Activated CD4-positive, alpha-beta T cell treated with anti-CD3 and anti-CD28 coated beads for 48 hours (primary cell): Measurements from ENCODE around the gene AKAP7.
"Not testable (repeated sequence)": the region's sequence is repeated elsewhere in the genome, so short reads cannot be mapped to it uniquely, and the experiment has no call there.

ENCODE experiments used
- DNase-seq: peaks from one replicate; pipeline ENCODE4 v3.0.0-alpha.2; 2020

Gene AKAP7

GRCh38 chr6:131135244-131136020, at the start of gene AKAP7:
Gene AKAP7 (plus strand): TSS chr6:131135467. CDS start chr6:131135764, 297 bp downstream.
- peak; percentile 74 for DNase-seq

GRCh38 chr6:131090339-131090738, 44.9 kb upstream of the AKAP7 start:
- not testable (repeated sequence) for DNase-seq

- not testable (repeated sequence) for DNase-seq
Observed at GRCh38 chr6:131091944-131092343, 43.3 kb upstream of the AKAP7 start.

DNA sequence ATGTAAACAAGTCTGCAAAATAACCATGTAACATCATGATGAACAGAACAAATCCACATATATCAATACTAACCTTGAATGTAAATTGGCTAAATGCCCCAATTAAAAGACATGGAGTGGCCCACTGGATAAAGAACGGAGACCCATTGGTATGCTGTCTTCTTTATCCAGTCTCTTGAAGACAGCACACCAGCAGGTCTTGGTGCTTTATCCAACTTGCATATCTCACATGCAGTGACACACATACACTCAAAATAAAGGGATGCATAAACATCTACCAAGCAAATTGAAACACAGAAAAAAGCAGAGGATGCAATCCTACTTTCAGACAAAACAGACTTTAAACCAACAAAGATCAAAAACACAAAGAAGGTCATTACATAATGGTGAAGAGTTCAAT, 41.9 kb upstream of the AKAP7 start:
- no peak for DNase-seq

- DNase-seq = no peak
Observed at GRCh38 chr6:131096786-131097185, 38.5 kb upstream of the AKAP7 start.

DNA sequence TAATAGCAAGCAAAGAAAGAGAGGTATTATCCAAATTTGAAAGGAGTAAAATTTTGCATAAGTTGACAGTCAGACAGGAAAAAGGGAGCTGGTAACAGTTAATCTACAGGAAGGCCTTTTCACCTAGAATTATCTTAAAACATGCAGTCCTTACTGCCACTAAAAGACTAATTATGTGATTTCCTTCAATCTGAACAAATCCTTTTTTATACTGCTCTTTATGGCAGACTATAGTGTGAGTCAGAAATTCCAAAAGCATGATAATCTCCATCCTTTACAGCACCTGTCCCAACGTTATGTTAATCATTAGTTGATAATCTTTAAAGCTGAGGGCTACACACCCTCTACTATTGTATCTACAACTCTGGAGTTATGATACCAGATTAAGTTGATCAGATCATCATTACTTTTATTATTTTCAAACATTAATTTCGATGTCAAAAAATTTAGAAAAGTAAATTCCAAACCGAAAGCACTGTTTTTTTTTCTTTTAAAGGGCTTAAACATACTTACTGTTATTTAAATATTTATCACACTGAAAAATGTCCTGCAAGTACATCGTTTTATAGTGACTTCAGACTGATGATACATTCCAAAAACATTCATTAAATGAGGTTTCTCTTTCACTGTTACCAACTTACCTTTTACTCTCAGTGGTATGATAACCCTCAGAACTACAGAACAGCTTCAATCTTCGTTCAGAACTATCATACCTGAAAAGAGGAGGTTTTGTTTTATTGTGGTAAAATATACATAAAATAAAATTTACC, 33.2 kb upstream of the AKAP7 start:
- no peak for DNase-seq

DNA sequence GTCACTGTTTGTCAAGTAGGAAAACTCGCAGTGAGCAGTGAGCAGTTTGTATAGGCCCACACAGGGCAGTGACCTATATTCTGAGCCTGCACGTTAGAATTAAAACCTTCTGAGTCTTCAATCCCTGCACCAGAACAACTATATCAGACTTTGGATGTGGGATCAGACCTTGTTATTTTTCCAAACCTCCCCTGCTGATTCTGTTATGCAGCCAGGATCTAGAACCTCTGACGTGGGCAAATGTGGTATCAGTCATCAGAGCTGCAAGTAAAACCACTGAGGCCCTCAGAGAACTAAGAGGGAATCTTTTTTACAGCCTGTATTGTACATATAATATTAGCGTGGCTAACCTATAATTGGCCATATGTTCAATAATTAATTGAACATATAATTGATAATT, 32.0 kb upstream of the AKAP7 start:
- no peak for DNase-seq

- DNase-seq = no peak
Observed at GRCh38 chr6:131103901-131104300, 31.4 kb upstream of the AKAP7 start.

- no peak for DNase-seq
Observed at GRCh38 chr6:131107151-131107550, 28.1 kb upstream of the AKAP7 start.

GRCh38 chr6:131112249-131112648, 23.0 kb upstream of the AKAP7 start:
- no peak for DNase-seq

- DNase-seq = no peak
Observed at GRCh38 chr6:131115651-131116050, 19.6 kb upstream of the AKAP7 start.

DNA sequence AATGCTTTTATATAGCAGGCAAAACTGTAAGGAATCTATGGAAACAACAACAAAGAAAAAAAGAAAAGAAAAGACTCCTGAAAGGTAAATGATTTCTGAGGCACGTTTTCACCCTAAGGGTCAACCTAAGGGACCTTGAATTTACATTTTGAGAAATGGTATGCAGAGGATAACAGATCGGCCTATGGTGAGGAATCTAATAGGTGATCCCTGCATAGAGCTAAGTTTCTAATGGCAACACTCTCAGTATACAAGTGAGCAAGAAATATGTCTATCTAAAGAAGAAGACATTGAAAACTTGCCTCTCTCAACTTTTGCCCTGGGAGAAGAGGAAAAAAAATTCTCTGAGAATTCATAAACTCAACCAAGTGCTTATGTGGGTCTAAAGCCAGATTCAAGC, 18.9 kb upstream of the AKAP7 start:
- DNase-seq = no peak

DNA sequence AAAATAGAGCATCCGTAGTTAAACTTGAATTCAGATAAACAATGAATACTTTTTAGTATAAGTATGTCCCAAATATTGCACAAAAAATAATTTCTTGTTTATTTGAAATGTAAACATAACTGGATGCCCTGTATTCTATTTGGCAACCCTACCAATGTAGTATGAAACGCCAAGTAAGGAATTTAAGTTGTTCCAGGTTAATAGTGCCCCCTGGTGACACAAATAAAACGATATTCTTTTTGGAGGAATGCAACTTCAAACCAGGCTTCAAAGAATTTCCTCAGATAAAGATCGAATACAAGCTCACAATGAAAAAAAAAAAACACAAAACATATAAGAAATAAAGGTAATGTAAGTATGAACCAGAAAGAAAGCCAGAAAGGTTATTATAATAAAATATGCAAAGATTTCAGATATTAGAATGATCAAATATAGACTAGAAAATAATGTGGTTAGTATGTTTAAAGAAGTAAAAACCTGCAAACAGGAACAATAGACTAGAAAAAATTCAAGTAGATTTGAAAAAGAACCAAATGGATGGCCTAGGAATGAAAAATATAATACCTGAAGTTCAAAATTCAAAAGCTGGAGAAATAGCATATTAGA, 18.4 kb upstream of the AKAP7 start:
- DNase-seq = no peak

- DNase-seq = no peak
Observed at GRCh38 chr6:131117878-131118277, 17.4 kb upstream of the AKAP7 start.

- DNase-seq = no peak
Observed at GRCh38 chr6:131122007-131122406, 13.3 kb upstream of the AKAP7 start.

DNA sequence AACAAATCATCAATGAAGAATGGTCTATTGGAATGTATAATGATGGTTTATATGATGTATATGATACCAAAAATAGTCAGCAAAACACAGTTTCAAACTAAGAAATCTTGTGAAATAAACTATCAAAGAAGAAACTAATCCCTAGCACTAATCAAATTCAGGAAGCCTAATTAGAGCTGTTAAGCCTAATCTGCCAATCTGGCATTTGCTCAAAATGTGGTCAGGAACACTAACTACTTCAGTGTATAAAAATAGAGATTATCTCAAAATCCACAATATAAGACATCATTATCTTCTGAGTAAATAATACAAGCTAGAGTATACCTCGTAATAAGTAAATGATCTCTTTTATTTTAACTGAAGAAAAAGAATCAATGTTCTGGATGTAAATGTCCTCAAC, 12.8 kb upstream of the AKAP7 start:
- DNase-seq = no peak

DNA sequence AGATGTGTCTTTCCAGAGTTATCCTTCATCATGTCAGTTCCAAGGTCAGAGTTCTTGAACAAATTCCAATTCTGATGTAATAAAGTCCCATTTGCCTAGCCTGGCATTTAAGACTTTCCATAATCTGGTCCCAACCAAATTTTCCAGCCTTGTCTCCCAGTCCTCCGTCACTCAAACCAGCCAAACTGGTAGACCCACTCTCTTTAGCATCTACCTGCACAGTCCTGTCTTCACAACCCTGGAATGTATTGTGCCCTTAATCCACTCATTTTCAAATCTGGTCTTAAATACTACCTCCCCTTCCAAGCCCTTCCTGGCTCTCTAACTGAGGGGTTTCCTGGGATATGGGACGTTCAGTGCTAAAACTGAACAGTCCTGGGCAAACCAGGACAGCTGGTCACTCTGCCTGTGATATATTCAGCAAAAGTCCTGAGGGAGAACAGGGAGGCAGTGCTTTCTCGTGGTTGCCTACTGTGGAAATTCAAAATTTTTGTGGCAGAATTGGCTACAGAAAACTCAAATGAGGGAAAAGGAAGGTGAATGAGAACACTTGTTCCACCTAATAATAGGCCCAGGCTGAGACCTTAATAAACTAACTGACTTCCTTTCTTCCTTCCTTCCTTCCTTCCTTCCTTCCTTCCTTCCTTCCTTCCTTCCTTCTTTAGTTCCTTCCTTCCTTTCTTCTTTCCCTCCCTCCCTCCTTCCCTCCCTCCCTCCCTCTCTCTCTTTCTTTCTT, 10.8 kb upstream of the AKAP7 start:
- DNase-seq = no peak

DNA sequence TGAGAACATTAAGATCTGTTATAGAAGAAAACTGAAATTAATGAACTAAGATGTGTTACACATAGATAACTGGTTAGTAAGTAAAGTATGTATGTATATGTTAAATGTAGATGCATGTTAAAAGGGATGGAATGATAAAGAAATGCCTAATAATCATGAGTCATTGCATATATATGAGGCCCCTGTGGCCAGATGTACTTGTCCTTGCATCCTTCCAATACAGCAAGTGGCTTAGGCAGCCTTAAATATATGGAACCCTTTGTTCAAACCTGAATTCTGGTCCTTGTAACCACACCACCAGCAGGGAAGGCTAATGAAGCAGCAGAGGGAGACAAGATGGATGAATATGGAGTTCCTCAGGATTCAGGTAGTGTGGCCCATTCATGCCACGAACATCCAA, 9.8 kb upstream of the AKAP7 start:
- DNase-seq = no peak

DNA sequence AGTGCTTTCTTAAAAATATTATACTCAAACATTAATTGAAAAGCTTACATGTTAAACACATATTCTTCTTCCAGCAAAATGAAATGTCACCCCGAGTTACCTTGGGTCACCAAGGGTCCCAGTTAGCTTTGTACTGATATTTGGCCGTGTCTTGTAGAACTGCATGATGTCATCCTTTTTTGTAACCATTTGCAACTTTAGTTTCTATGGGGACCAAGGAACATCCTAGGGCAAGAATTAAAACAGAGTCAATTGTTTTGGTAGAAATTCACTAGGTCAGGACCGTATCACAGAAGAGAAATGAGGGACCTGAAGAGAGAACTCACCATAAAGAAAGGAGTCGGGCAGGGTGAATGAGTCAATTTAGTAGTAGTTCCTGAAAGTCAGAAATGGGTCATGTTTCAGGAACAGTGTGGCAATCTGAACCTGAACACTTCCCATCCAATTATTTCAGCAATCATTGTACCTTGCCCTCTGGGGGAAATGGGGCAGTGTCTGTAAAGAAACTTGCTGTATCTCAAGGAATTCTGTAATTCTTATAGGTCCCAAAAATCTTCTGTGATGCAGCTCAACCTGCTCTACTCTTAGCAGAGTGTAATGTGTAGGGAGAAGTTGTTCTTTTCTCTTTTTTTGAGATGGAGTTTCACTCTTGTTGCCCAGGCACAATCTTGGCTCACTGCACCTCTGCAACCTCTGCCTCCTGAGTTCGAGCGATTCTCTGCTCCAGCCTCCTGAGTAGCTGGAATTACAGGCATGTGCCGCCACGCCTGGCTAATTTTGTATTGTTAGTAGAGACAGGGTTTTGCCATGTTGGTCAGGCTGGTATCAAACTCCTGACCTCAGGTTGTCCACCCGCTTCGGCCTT, 5.3 kb upstream of the AKAP7 start:
- DNase-seq = no peak

- no peak for DNase-seq
Observed at GRCh38 chr6:131130554-131130940, 4.7 kb upstream of the AKAP7 start.

DNA sequence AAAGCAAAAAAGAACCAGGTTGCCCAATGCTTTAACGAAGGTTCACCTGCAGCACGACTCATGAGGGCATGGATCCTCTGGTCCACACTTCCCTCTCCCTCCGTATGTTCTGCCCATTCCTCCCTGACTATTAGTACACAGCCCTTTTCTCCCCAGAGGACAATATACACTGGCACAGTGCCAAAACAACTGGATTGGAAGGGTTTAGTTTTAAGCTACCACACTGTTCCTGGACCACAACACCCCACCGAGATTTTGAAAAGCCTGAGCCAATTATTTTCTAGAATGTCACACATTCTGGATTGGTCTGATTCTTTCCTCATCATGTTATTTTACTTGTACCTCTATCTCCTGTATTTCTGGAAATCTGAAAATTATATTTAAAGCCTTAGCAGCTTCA, 2.9 kb upstream of the AKAP7 start:
- DNase-seq = no peak
